GM12872 (cell line): Measurements from ENCODE around the gene ANKRD55.

ENCODE experiments used
- CTCF ChIP-seq: IDR thresholded peaks from 3 replicates; pipeline ENCODE4 v1.5.1; 2011; ENCODE audit warnings: low read depth, mild to moderate bottlenecking, low read length, moderate library complexity; ENCODE audit not compliant: insufficient read depth

ANKRD55 gene

GRCh38 chr5:56070851-56071465 is 162.2 kb downstream of the ANKRD55 start:
- no peak for TF ChIP-seq CTCF

DNA sequence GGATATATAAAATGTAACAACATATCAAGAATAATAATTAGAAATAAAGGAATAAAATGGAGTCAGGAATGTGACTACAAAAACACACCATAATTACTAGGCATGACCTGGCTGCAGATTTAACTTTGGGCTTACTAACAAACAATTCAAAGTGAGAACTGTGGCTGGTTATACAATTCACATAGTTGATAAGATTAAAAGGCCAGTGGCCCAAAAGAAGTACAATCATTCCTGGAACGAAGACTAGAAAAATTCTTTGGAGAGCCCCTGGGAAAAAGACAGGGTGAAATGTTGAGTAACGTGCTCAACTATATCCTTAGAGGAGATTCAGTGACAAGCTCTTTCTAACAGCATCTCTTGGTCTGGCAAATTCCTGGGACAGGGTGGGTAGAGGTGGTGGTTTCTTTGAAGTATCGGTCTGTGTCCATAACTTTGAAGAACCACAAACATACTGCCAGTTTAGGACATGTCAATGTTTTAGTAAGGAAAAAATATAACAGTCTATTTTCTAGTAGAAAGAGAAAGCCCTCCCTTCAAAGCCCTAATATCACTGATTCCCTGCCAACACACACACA is 163.4 kb downstream of the ANKRD55 start:
- TF ChIP-seq CTCF, result no peak

DNA sequence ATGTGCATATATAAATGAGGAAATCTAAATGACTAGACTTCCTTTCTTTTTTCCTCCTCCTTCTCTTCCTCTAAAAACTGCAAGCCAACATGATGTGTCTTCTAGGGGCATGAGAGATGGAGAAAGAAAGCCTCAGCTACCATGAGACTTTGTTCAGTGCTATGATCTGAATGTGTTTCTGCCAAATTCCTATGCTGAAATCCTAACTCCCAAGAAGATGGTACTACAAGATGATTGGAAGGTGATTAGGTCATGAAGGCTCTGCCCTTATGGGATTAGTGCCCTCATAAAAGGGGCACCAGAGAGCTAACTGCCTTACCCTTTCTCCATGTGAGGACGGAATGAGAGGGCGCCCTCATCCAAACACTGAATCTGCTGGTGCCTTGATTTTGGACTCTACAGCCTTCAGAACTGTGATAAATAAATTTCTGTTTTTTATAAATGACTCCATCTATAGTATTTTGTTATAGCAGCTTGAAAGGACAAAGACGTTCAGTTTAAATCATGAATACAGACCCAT is 166.1 kb downstream of the ANKRD55 start:
- TF ChIP-seq CTCF, result no peak

- no peak for TF ChIP-seq CTCF
Observed at GRCh38 chr5:56064984-56065383, 168.1 kb downstream of the ANKRD55 start.

GRCh38 chr5:56060276-56061110 is 172.6 kb downstream of the ANKRD55 start:
- TF ChIP-seq CTCF, result no peak

GRCh38 chr5:56059854-56060253 is 173.3 kb downstream of the ANKRD55 start:
- TF ChIP-seq CTCF, result no peak

DNA sequence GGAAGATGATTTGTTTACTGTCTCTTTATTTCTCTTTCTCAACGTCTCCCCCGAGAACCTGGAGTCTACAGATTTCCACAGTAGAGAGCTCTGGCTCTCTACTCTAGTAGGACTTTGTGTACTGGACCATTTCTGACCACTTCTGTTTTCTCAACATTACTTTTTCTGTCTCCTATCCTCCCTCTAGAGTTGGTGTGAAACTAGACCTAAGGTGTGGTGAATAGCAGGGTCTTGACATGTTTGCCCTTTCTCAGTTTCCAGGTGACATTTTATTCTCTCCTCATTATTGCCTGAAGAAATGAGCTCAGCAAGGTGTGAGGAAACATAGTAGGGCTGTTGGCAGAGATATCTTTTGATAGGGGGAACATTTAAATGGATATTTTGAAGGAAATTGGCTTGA is 176.3 kb downstream of the ANKRD55 start:
- TF ChIP-seq CTCF, result no peak
